AG04449 (cell line): Measurements from ENCODE around the gene MAD1L1.

ENCODE experiments used
- CTCF ChIA-PET: fragments of 350-600 bp; formaldehyde crosslinking; extraction: SDS; loops from one replicate; lab custom pipeline; 2021; ENCODE audit warnings: antibody characterized with exemption; lab: Yijun Ruan, JAX
- POLR2A ChIA-PET: fragments of 400-600, 350-600 bp; formaldehyde crosslinking; extraction: SDS; loops from one replicate; lab custom pipeline; 2020; ENCODE audit warnings: antibody characterized with exemption, inconsistent platforms; lab: Yijun Ruan, JAX
- DNase-seq: peaks from one replicate; pipeline ENCODE4 v3.0.0-alpha.2; 2010; ENCODE audit warnings: low read depth, low spot score
- H3K4me3 ChIP-seq: 2 replicates; pipeline ENCODE4 v1.5.1; 2011; ENCODE audit warnings: low read depth, mild to moderate bottlenecking, control low read depth, low read length
- TF ChIP-seq, protein P1 (sequence below): IDR thresholded peaks from one replicate; pipeline ENCODE4 v1.5.1; 2011; ENCODE audit warnings: mild to moderate bottlenecking, moderate library complexity, low read length, control low read depth, inconsistent platforms; ENCODE audit not compliant: insufficient read depth; ENCODE audit errors: missing control alignments

Gene MAD1L1

DNA sequence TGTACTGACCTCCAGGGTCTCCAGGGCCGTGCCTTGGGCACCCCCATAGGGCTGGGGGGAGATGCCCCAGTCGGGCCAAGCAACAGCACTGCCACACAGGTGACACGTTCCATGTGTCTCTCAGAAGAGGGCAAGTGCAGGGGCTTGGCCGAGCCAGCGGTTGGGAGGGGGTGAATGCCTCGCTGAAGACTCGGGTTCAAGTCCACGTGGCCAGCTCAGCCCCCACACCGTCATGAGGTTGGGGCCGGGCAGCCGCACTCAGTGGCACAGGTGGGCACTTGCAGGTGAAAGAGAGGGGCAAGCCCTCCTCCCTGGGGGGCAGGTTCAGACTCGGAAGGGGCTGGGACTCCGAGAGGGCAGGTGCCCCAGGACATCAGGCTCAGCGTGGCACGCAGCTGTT, 153.8 kb downstream of the MAD1L1 start:
- no peak overlapping the region for H3K4me3 ChIP-seq
- ChIA-PET CTCF (no interaction called here), POLR2A (no interaction called here)
- DNase-seq = no peak
- TF ChIP-seq, protein P1, sequence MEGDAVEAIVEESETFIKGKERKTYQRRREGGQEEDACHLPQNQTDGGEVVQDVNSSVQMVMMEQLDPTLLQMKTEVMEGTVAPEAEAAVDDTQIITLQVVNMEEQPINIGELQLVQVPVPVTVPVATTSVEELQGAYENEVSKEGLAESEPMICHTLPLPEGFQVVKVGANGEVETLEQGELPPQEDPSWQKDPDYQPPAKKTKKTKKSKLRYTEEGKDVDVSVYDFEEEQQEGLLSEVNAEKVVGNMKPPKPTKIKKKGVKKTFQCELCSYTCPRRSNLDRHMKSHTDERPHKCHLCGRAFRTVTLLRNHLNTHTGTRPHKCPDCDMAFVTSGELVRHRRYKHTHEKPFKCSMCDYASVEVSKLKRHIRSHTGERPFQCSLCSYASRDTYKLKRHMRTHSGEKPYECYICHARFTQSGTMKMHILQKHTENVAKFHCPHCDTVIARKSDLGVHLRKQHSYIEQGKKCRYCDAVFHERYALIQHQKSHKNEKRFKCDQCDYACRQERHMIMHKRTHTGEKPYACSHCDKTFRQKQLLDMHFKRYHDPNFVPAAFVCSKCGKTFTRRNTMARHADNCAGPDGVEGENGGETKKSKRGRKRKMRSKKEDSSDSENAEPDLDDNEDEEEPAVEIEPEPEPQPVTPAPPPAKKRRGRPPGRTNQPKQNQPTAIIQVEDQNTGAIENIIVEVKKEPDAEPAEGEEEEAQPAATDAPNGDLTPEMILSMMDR = no peak

DNA sequence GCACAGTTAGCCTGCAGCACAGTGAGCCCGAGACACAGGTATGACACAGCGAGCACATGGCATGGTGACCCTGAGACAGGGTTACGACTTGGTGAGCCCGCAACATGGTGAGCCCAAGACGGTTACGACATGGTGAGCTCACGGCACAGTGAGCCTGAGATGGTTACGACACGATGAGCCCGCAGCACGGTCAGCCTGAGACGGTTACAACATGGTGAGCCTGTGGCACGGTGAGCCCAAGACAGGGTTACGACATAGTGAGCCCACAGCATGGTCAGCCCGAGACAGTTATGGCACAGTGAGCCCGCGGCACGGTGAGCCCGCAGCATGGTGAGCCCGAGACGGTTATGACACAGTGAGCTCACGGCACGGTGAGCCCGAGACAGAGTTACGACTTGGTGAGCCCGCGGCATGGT, 156.1 kb downstream of the MAD1L1 start:
- no peak overlapping the region for H3K4me3 ChIP-seq
- TF ChIP-seq, protein P1 = no peak
- no peak for DNase-seq
- CTCF ChIA-PET = no interaction called here
- POLR2A ChIA-PET = no interaction called here

DNA sequence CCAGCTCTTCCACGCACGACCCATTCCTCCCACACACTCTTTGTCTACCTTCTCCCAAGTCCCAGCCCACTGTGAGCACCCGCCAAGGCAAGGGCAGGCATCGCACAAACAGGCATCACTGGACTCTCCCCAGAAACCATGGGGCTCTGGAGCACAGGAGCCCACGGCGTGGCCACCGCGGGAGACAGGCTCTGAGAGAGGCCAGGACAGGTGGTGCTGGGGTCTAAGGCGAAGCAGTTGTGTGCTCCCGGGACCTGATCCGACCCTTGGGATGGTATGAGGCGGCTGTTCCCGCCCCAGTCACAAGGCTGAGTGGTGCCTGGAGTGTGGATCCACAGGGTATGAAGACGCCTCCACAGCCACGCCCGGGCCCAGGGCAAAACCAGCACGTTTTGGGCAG, 156.9 kb downstream of the MAD1L1 start:
- TF ChIP-seq, protein P1 = no peak
- ChIA-PET CTCF (interaction anchor here (1.2 kb wide), 1 partner anchor 11 kb away, joined by 3 read pairs; no protein-coding TSS in a partner anchor), POLR2A (no interaction called here)
- no peak overlapping the region for H3K4me3 ChIP-seq
- DNase-seq = no peak

DNA sequence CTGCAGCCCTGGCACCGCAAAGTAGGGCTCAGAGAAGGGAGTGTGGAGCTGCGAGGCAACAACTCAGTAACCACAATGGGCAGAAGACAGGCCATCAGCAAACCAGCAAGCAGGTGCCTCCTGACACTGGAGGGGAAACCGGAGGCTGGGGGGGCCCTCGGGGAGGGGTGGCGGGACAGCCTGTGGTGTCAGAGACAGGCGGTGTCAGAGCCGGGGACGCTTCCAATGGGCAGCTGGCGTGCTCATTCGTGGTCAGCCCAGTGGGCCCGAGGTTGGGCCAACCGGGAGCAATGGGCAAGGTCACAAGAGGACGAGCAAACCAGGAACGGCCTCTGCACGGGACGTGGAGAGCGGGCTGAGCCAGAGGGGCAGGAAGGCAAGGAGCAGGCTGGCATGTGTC, 158.1 kb downstream of the MAD1L1 start:
- ChIA-PET CTCF (no interaction called here), POLR2A (no interaction called here)

DNA sequence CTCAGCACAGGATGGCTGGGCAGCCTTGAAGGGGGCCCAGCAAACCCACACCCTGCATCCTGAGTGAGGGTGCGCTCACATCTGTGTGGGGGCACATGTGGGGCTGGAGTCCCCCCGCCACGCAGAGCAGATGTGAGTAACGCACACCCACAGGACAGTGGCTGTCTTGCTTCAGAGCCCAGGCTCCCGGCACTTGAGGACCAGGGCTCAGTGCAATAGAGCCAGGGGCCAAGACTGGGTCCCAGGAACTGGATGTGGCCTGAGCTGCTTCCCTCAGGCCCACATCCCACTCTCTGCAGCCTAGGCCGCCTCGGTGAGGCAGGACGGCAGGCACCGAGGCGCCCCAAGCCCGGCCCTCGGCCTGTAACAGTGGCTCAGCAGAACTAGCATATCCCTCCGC, 159.9 kb downstream of the MAD1L1 start:
- POLR2A ChIA-PET = interaction anchor here (0.6 kb wide), 1 partner anchor 32 kb away, joined by 3 read pairs; no protein-coding TSS in a partner anchor
- CTCF ChIA-PET = interaction anchor here (2.4 kb wide), 1 partner anchor 9 kb away, joined by 9 read pairs; no protein-coding TSS in a partner anchor
- no peak for DNase-seq
- TF ChIP-seq, protein P1 = no peak
- H3K4me3 ChIP-seq = no peak overlapping the region

More for the DNA sequence above, 158.1 kb downstream of the MAD1L1 start:
- no peak for DNase-seq
- H3K4me3 ChIP-seq = no peak overlapping the region
- TF ChIP-seq, protein P1 = no peak

DNA sequence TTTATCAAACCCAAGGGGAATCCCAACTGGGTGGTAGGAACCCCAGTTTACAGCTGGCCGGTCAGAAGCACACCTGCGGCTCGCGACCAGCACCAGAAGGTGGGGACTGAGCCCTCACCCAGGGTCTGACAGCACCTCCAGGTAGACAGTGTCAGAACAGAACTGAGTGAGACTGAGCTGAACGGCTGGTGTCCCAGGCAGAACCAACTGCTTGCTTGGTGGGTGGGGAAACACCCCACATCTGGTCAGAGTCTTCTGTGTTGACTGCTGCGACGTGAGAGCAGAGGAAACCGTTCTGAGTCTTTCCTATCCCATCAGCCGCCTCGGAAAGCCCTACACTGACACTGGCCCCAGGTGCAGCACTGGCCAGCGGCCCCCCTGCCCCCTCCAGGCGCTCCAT, 160.7 kb downstream of the MAD1L1 start:
- ChIA-PET POLR2A (interaction anchor here (0.6 kb wide), 1 partner anchor 33 kb away, joined by 3 read pairs; no protein-coding TSS in a partner anchor), CTCF (interaction anchor here (2.4 kb wide), 1 partner anchor 9 kb away, joined by 9 read pairs; no protein-coding TSS in a partner anchor)
- H3K4me3 ChIP-seq = no peak overlapping the region

More for the DNA sequence above, 160.7 kb downstream of the MAD1L1 start:
- TF ChIP-seq, protein P1 = no peak
- no peak for DNase-seq
